T1000 (cell line): ENCODE results near the gene RPP14.
"Not testable (repeated sequence)": the region's sequence is repeated elsewhere in the genome, so short reads cannot be mapped to it uniquely, and the experiment has no call there.

Source experiments
- DNase-seq: peaks from one replicate; lab custom pipeline; 2025; ENCODE audit warnings: mixed read lengths; lab: John Stamatoyannopoulos, UW

Gene RPP14

GRCh38 chr3:58331593-58332152 is 25.6 kb downstream of the RPP14 start:
- no peak for DNase-seq

GRCh38 chr3:58332575-58333188 is 26.6 kb downstream of the RPP14 start, which contains the start of gene PXK:
Gene PXK, plus strand, starts transcription at chr3:58332892. Its CDS starts 97 bp downstream, at chr3:58332989.
- DNase-seq: peak; percentile 74

- no peak for DNase-seq
These were observed 27.4 kb downstream of the RPP14 start for GRCh38 chr3:58333206-58334012.

DNA sequence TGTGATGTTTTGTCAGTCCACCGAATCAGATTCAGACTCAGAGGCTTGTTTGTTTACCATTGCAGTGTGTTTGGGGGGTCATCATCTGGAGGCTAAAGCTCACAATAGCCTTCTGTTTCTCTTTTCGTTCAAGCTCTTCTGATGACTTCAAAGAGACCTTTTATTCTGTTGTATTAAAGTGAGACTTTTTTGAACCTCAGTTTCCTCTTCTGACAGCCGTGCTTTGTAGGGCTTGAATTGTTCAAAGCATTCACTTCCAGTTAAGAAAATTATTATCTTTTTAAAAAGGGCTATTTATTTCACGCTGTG is 27.9 kb downstream of the RPP14 start:
- DNase-seq: no peak

GRCh38 chr3:58334506-58334884 is 28.4 kb downstream of the RPP14 start:
- no peak for DNase-seq

DNA sequence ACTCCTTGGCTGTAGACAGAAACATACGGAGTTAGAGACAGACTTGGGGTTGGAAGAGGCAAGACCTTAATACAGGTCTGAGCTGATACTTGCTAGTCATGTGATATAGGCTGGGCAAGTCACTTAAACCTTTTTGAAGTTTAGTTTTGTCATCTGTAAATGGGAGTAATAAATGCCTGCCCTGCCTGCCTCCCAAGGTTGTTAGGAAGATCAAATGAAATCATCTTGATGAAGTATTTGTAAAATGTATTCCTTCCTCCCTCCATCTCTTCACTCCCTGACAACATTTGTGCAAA is 29.6 kb downstream of the RPP14 start:
- no peak for DNase-seq

- DNase-seq: no peak
These were observed 30.3 kb downstream of the RPP14 start for GRCh38 chr3:58336135-58336882.

DNA sequence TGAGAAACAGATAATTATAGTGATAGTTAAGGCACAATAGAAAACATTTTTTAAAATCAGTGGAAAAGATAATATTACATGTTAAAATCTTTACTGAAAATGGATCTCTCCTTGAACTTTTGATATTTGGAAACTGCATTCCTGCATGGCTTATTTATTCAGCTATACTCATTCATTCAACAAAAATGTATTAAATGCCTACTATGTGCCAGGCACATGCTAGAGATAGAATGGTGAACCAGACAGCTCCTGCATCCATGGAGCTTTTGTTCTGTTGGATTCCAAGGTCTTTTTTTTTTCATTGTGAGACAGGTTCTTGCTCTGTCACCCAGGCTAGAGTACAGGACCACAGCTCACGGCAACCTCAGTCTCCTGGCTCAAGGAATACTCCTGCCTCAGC is 31.1 kb downstream of the RPP14 start:
- DNase-seq: no peak

DNA sequence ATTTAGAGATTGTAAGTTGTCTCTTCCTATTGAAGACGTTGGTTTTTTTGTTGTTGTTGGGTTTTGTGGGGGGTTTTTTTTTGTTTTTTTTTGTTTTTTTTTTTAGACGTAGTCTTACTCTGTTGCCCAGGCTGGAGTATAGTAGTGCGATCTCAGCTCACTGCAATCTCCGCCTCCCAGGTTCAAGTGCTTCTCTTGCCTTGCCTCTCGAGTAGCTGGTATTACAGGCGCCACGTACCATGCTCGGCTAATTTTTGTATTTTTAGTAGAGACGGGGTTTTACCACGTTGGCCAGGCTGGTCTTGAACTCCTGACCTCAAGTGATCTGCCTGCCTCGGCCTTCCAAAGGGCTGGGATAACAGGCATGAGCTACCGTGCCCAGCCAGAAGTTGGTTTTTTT is 33.1 kb downstream of the RPP14 start:
- not testable (repeated sequence) for DNase-seq

DNA sequence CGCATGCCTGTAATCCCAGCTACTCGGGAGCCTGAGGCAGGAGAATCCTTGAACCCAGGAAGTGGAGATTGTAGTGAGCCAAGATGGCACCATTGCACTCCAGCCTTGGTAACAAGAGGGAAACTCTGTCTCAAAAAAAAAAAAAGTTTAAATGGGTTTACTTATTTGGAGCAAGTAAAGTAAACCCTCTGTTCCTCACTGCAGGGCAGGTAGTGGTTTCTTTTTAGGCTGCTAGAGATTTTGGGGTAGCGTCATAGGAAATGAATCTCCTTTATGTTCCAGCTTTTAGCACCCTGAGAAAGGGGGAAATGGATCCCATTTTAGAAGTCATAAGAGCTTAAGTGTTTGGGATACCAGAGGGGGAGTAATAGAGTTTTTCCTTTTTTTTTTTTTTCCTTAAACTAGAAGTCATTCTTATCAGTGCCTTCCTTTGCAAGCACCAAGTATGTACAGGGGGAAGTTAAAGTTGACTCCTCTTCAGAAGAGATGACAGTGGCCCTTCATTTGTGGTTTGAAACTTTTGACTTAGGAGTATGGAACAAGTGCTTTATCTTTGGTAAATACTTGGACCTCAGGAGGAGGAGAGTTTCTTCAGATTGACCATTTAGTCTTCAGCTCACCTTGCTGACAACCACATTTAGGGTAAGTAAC is 34.7 kb downstream of the RPP14 start:
- no peak for DNase-seq

DNA sequence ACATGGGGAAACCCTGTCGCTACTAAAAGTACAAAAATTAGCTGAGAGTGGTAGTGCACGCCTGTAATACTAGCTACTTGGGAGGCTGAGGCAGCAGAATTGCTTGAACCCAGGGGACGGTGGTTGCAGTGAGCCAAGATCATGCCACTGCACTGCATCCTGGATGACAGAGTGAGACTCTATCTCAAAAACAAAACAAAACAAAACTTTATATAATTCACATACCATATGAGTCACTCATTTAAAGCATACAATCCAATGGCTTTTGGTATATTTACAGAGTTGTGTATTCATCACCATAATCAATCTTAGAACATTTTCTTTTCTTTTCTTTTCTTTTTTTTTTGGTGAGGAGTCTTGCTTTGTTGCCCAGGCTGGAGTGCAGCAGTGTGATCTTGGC is 35.3 kb downstream of the RPP14 start:
- DNase-seq: no peak

DNA sequence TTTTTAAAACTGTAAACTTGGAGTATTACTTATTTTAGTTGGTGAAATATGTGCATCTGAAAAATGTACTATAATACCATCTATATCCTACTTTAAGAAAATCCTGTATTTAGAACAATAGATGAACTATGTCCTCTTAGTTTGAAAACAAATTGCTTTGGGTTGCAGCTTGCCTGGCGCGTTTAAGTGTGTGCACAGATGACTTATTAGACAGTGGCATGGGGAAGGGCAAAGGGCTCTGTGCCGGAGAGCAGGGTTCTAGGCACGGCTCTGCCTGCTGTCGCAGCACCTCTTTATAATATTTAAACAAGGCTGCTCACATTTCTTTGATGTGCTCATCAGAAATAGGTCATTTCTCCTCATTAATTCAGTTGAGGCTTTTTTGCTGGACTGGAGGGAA is 36.6 kb downstream of the RPP14 start:
- DNase-seq: no peak

GRCh38 chr3:58345457-58345856 is 39.4 kb downstream of the RPP14 start:
- no peak for DNase-seq

GRCh38 chr3:58346368-58346767 is 40.3 kb downstream of the RPP14 start:
- DNase-seq: no peak

DNA sequence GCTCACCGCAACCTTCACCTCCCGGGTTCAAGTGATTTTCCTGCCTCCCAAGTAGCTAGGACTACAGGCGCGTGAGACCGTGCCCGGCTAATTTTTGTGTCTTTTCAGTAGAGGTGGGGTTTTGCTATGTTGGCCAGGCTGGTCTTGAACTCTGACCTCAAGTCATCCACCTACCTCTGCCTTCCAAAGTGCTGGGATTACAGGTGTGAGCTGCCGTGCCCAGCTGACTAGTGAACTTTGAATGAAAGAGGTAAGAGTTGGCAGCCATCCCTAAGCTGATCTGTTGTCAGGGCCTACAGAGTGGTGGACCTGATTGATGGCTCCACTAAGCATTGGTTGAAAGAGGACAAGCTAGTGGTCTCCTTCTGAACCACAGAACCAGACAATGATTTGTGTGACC is 41.9 kb downstream of the RPP14 start:
- no peak for DNase-seq

GRCh38 chr3:58349792-58350626 is 44.0 kb downstream of the RPP14 start:
- DNase-seq: no peak

DNA sequence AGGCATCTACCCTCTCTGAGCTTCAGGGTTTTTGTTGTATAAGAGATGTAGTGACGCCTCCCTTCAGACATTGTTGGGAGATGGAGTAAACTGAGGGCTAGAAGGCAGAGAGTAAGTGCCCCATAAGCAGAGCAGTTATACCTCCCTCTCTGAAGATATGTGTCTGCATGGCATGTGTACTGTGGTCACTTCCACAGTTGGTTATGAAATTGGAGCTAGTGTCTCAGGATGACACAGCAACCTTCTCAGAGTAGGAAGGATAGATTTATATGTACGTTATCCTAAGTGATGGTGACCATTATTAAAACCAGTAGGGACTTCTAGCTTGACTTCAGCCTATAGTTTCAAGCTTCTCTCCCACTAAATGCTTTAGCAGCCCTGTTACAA is 44.6 kb downstream of the RPP14 start:
- DNase-seq: no peak

DNA sequence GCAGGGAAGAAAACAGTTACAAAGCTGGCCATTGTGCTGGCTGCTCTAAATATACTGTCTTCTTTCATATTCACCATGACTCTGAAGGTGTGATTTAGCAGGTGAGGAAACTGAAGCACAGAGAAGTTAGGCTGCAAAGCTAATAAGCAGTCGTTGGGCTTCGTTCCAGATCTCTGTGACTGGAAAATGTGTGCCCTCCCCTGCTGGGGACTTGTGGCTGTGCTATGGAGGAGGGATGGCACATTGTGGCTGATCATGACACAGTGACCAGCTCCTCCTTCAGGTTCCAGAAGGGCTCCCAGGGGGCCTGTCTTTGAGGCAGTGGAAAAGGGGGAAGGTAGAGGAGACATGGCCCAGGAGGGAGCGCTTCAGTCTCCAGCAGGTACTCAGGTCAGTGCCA is 45.9 kb downstream of the RPP14 start:
- DNase-seq: no peak

GRCh38 chr3:58352626-58353025 is 46.6 kb downstream of the RPP14 start:
- no peak for DNase-seq

- no peak for DNase-seq
These were observed 47.9 kb downstream of the RPP14 start for GRCh38 chr3:58353722-58354553.

- no peak for DNase-seq
These were observed 49.1 kb downstream of the RPP14 start for GRCh38 chr3:58355179-58355578.
